Neuronal stem cell (in vitro differentiated cells): Measurements from ENCODE around the gene RNF32.
A peak's percentile ranks its signal among the peaks of the same experiment; 100 is the strongest.

Experiments used
- DNase-seq: peaks from one replicate; pipeline ENCODE4 v3.0.0-alpha.2; 2013; ENCODE audit warnings: low spot score
- H2AFZ ChIP-seq: one replicate; pipeline ENCODE4 v1.6.1; 2013; ENCODE audit warnings: mild to moderate bottlenecking, low read length, inconsistent platforms
- H2AK5ac ChIP-seq: 2 replicates; pipeline ENCODE4 v1.6.1; 2013; ENCODE audit warnings: low read depth, mild to moderate bottlenecking, inconsistent platforms, low read length, moderate library complexity, mixed read lengths
- H2BK120ac ChIP-seq: 2 replicates; pipeline ENCODE4 v1.6.1; 2013; ENCODE audit warnings: low read depth, mild to moderate bottlenecking, inconsistent platforms, low read length, moderate library complexity, mixed read lengths
- H2BK12ac ChIP-seq: one replicate; pipeline ENCODE4 v1.6.1; 2013; ENCODE audit warnings: low read length, inconsistent platforms
- H2BK15ac ChIP-seq: 2 replicates; pipeline ENCODE4 v1.6.1; 2013; ENCODE audit warnings: mild to moderate bottlenecking, low read length, inconsistent platforms, mixed read lengths
- H2BK5ac ChIP-seq: one replicate; pipeline ENCODE4 v1.6.1; 2013; ENCODE audit warnings: inconsistent platforms, mild to moderate bottlenecking, low read length, moderate library complexity
- H3K14ac ChIP-seq: one replicate; pipeline ENCODE4 v1.6.1; 2013; ENCODE audit warnings: low read length, inconsistent platforms
- H3K18ac ChIP-seq: 2 replicates; pipeline ENCODE4 v1.6.1; 2013; ENCODE audit warnings: low read length, inconsistent platforms
- H3K23ac ChIP-seq: 2 replicates; pipeline ENCODE4 v1.6.1; 2013; ENCODE audit warnings: low read depth, mild to moderate bottlenecking, mixed read lengths, low read length, inconsistent platforms; ENCODE audit not compliant: poor library complexity
- H3K27ac ChIP-seq: replicated peaks from 3 replicates; pipeline ENCODE4 v1.5.1; 2013; ENCODE audit warnings: low read length, inconsistent platforms
- H3K27me3 ChIP-seq, 3 experiments: 2 replicates each; pipeline ENCODE4 v1.6.1; 2013; ENCODE audit warnings: low read length in 3 of 3, mild to moderate bottlenecking in 2 of 3, inconsistent platforms in 1 of 3, low read depth in 1 of 3, mixed read lengths in 1 of 3, moderate library complexity in 1 of 3; ENCODE audit not compliant: control insufficient read depth in 3 of 3, insufficient read depth in 3 of 3
- H3K36me3 ChIP-seq, 2 donors: replicated peaks in 1 of 2; 2 replicates each; pipeline ENCODE4 v1.6.1; 2013; ENCODE audit warnings: low read length in 2 of 2; ENCODE audit not compliant: control insufficient read depth in 2 of 2, insufficient read depth in 2 of 2
- H3K4ac ChIP-seq: 2 replicates; pipeline ENCODE4 v1.6.1; 2013; ENCODE audit warnings: inconsistent platforms, mild to moderate bottlenecking, low read length, moderate library complexity
- H3K4me1 ChIP-seq, 2 donors: 1 replicate in 1 of 2; 2 replicates in 1 of 2; pipeline ENCODE4 v1.6.1; 2013; ENCODE audit warnings: low read length in 2 of 2, low read depth in 1 of 2; ENCODE audit not compliant: control insufficient read depth in 2 of 2, insufficient read depth in 1 of 2
- H3K4me2 ChIP-seq: one replicate; pipeline ENCODE4 v1.6.1; 2013; ENCODE audit warnings: mild to moderate bottlenecking, low read length, inconsistent platforms; ENCODE audit not compliant: insufficient read depth, poor library complexity, severe bottlenecking
- H3K4me3 ChIP-seq, 2 donors: 2 replicates each; pipeline ENCODE4 v1.5.1; 2013; ENCODE audit warnings: low read length in 2 of 2, mild to moderate bottlenecking in 2 of 2, inconsistent platforms in 1 of 2, moderate library complexity in 1 of 2
- H3K79me1 ChIP-seq: one replicate; pipeline ENCODE4 v1.6.1; 2013; ENCODE audit warnings: low read depth, mild to moderate bottlenecking, inconsistent platforms, low read length, moderate library complexity
- H3K9ac ChIP-seq: one replicate; pipeline ENCODE4 v1.6.1; 2013; ENCODE audit warnings: mild to moderate bottlenecking, low read depth, low read length, inconsistent platforms; ENCODE audit not compliant: poor library complexity
- H3K9me3 ChIP-seq, 2 donors: replicated peaks in 1 of 2; 2 replicates each; pipeline versions ENCODE3 to v1.6.1; 2013; ENCODE audit warnings: low read length in 2 of 2, mild to moderate bottlenecking in 2 of 2, inconsistent platforms in 1 of 2, low read depth in 1 of 2, mixed read lengths in 1 of 2, moderate library complexity in 1 of 2; ENCODE audit not compliant: control insufficient read depth in 2 of 2, insufficient read depth in 1 of 2
- H4K8ac ChIP-seq: one replicate; pipeline ENCODE4 v1.6.1; 2013; ENCODE audit warnings: low read depth, mild to moderate bottlenecking, inconsistent platforms, low read length, moderate library complexity
- H4K91ac ChIP-seq: one replicate; pipeline ENCODE4 v1.6.1; 2013; ENCODE audit warnings: low read length, low read depth, mild to moderate bottlenecking, inconsistent platforms; ENCODE audit not compliant: poor library complexity
- WGBS, 2 donors: extraction: QIAGEN DNeasy Blood & Tissue Kit; methylation state at CpG; one replicate each; pipeline ENCODE4 v1.1.7; 2013; ENCODE audit warnings: missing lambda C conversion rate in 2 of 2, mixed read lengths in 1 of 2; ENCODE audit not compliant: insufficient read length in 2 of 2, insufficient replicate concordance in 1 of 2; ENCODE audit errors: extremely low coverage in 2 of 2; 5-methylcytosine and 5-hydroxymethylcytosine counted together

RNF32 gene

DNA sequence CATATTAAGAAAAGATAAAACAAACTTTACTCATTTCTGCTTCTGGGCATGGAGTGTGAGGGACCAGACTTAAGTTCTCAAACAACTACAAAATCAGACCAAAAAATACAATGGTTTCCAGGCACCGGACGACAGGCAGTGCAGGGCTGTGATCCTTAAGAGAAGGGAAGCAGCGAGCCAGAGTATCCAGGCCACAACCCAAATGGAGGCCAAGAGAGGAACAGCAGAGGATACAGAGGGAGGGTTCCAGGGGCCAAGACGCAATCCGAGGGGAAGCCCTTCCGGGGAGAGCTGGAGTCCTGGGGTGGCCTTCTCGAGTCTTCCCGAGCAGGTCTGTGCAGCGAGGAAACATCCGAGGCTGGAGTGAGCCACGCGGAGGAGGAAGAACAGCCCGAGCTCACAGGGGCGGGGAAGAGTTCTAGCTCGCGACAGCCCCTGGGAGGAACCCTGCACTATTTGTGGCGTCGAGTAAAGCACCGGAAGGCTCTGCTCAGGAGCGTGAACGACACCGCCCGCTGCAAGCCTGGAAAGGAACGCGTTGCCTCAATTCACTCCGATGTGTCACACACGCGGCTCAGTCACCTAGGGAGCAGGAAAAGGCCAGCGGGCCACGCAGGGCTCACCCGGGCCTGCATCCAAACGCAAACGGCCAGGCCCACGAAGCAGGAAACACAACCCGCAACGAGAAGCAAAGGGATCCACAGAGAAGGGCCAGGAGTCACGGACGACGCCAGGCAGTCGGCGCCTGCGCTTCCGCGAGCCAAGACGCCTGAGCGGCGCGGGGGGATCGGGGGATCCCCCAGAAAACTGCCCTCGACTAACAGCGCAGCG, 933 bp upstream of the RNF32 start:
- Histone ChIP-seq H3K36me3 (peaks cover 0 to 2% of the 10 kb centered on the region in 2 donors), H2AK5ac (peak overlapping the region; percentile 99), H2BK15ac (peak overlapping the region; percentile 25), H3K4me1 (peaks cover 1 to 8% of the 10 kb centered on the region in 2 donors), H3K18ac (peak overlapping the region; percentile 95), H2BK120ac (peak overlapping the region; percentile 44), H2BK5ac (peak overlapping the region; percentile 66), H3K9ac (no peak overlapping the region), H2BK12ac (no peak overlapping the region), H4K91ac (peak overlapping the region; percentile 48), H3K4me2 (peak overlapping the region; percentile 77), H3K9me3 (peaks cover 7 to 10% of the 10 kb centered on the region in 2 donors), H2AFZ (peak overlapping the region; percentile 98), H3K27ac (no peak overlapping the region), H3K27me3 (peaks cover 0 to 4% (median 0%) of the 10 kb centered on the region in 3 experiments), H4K8ac (peak overlapping the region; percentile 84), H3K14ac (peak overlapping the region; percentile 39), H3K4ac (peak overlapping the region; percentile 79), H3K79me1 (peaks cover 5% of the 10 kb centered on the region), H3K23ac (peak overlapping the region; percentile 92), H3K4me3 (peak overlapping the region; percentile 77 to 79)
- DNase-seq: no peak
- no CpG with 5 or more reads among the region's 52 CpGs for WGBS, 2 donors

DNA sequence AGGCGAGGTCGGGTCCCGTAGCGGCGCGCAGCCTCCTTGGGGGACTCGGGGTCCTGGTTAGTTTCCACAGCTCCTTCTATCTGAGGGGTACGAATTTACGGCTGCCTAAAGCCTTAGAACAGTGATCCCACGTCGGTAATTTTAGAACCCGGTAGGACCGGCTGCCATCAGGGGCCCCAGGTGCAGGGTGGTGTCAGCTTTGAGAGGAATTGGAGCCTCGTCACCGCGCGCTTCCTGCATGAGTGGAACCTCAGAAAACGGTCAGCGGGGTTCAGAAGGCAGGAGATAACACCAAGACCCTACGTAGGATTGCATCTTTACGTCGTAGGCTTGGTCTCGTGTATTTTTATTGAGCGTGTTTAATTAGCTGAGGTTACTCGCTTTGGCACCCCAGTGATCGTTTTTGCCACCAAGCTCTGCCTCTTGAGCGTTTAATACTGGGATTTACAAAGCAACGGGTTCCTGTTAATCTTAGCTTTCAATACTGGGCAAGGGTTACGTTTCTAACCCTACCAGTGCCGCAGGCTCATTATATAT, 443 bp downstream of the RNF32 start:
- WGBS, 2 donors: no CpG with 5 or more reads among the region's 30 CpGs
- Histone ChIP-seq H3K4me1 (peaks cover 1 to 8% of the 10 kb centered on the region in 2 donors), H3K27ac (peak overlapping the region; percentile 52)

DNA sequence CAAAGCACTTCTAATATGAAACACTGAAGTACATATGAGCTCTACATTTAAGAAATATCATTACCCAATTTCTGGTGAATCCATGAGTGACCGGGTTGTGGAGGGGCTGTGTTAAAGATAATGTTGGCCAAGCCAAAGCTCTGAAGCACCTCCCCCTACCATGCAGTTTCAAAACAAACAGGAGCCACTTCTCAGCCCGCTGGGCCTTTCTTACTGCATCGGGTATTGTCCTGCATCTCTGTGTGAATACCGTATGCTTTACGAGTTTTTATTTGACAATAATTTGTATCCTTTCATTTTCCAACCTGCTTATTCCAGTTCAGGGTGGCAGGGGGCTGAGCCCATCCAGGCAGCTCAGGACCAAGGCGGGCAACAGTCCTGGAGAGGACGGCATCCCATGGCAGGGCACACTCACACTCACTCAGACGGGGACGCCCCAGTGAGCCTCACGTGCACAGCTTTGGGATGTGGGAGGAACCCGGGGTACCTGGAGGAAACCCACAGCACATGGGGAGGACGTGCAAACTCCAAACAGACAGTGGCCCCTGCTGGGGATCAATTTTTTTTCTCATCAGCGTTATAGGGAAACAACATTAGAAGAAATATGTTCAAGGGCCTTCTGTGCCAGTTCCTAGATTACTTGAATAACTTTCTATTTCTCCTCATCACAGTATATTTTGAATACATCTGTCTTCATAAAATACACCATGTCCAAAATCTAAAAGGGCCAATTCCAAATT, 1.9 kb downstream of the RNF32 start:
- Histone ChIP-seq H3K9ac (no peak overlapping the region), H2AFZ (no peak overlapping the region), H3K4me1 (peaks cover 1 to 8% of the 10 kb centered on the region in 2 donors), H2BK5ac (no peak overlapping the region), H3K27me3 (peaks cover 0 to 4% (median 0%) of the 10 kb centered on the region in 3 experiments), H4K8ac (no peak overlapping the region), H2BK15ac (no peak overlapping the region), H3K4ac (no peak overlapping the region), H3K14ac (no peak overlapping the region), H3K23ac (no peak overlapping the region), H2BK12ac (no peak overlapping the region), H3K79me1 (peaks cover 5% of the 10 kb centered on the region), H3K27ac (no peak overlapping the region), H2BK120ac (no peak overlapping the region), H3K18ac (no peak overlapping the region), H3K4me2 (no peak overlapping the region), H4K91ac (no peak overlapping the region), H3K36me3 (peaks cover 0 to 2% of the 10 kb centered on the region in 2 donors), H3K9me3 (peaks cover 7 to 10% of the 10 kb centered on the region in 2 donors), H3K4me3 (no peak overlapping the region), H2AK5ac (no peak overlapping the region)
- no peak for DNase-seq
- no CpG with 5 or more reads among the region's 13 CpGs for WGBS, 2 donors

More for the DNA sequence above, 443 bp downstream of the RNF32 start:
- H3K4me3 ChIP-seq: peak overlapping the region; percentile 79 to 94
- no peak overlapping the region for H3K14ac ChIP-seq
- H3K4ac ChIP-seq: no peak overlapping the region
- peaks cover 7 to 10% of the 10 kb centered on the region in 2 donors for H3K9me3 ChIP-seq
- H3K79me1 ChIP-seq: peaks cover 5% of the 10 kb centered on the region
- peak overlapping the region; percentile 98 for H2AFZ ChIP-seq
- H3K23ac ChIP-seq: peak overlapping the region; percentile 92
- peaks cover 0 to 2% of the 10 kb centered on the region in 2 donors for H3K36me3 ChIP-seq
- no peak overlapping the region for H2AK5ac ChIP-seq
- H4K91ac ChIP-seq: no peak overlapping the region
- peak overlapping the region; percentile 66 for H2BK5ac ChIP-seq
- H2BK15ac ChIP-seq: peak overlapping the region; percentile 22
- H4K8ac ChIP-seq: no peak overlapping the region
- peak overlapping the region; percentile 91 for H3K9ac ChIP-seq
- no peak for DNase-seq
- H3K4me2 ChIP-seq: peak overlapping the region; percentile 81
- peak overlapping the region; percentile 92 for H3K18ac ChIP-seq
- peaks cover 0 to 4% (median 0%) of the 10 kb centered on the region in 3 experiments for H3K27me3 ChIP-seq
- peak overlapping the region; percentile 43 for H2BK120ac ChIP-seq
- no peak overlapping the region for H2BK12ac ChIP-seq
